Stimulated activated CD8-positive, alpha-beta memory T cell treated with anti-CD3 and anti-CD28 coated beads, Interleukin-7, amount 100 ng/mL, for 24 hours (primary cell): Measurements from ENCODE around the gene RABGAP1.

Experiments
- DNase-seq: peaks from one replicate; pipeline ENCODE4 v3.0.0-alpha.2; 2020; ENCODE audit warnings: low read depth

The RABGAP1 gene

GRCh38 chr9:123008909-123009308 lies 68.1 kb downstream of the RABGAP1 start:
- DNase-seq, result no peak

GRCh38 chr9:123011380-123011779 lies 70.6 kb downstream of the RABGAP1 start:
- no peak for DNase-seq

- no peak for DNase-seq
These were observed 71.2 kb downstream of the RABGAP1 start for GRCh38 chr9:123011878-123012528.

GRCh38 chr9:123016631-123017030 lies 75.8 kb downstream of the RABGAP1 start:
- no peak for DNase-seq

GRCh38 chr9:123020796-123021195 lies 80.0 kb downstream of the RABGAP1 start:
- DNase-seq, result no peak

- DNase-seq, result no peak
These were observed 85.6 kb downstream of the RABGAP1 start for GRCh38 chr9:123026425-123026824.

- no peak for DNase-seq
These were observed 86.7 kb downstream of the RABGAP1 start for GRCh38 chr9:123027517-123027916.

- no peak for DNase-seq
These were observed 87.3 kb downstream of the RABGAP1 start for GRCh38 chr9:123028136-123028535.

- no peak for DNase-seq
These were observed 88.2 kb downstream of the RABGAP1 start for GRCh38 chr9:123028973-123029372.

GRCh38 chr9:123031963-123032362 lies 91.1 kb downstream of the RABGAP1 start:
- DNase-seq, result no peak

- DNase-seq, result no peak
These were observed 92.5 kb downstream of the RABGAP1 start, which contains the start of gene GPR21 for GRCh38 chr9:123033352-123033751. TSS of gene GPR21 (plus strand) at chr9:123033667. CDS start at chr9:123034567, 900 bp downstream.

- no peak for DNase-seq
These were observed 93.2 kb downstream of the RABGAP1 start for GRCh38 chr9:123033864-123034601.

GRCh38 chr9:123034881-123035510 lies 94.2 kb downstream of the RABGAP1 start:
- DNase-seq, result no peak

GRCh38 chr9:123035791-123036190 lies 95.0 kb downstream of the RABGAP1 start:
- no peak for DNase-seq

- no peak for DNase-seq
These were observed 96.2 kb downstream of the RABGAP1 start for GRCh38 chr9:123036893-123037545.

- DNase-seq, result no peak
These were observed 98.9 kb downstream of the RABGAP1 start for GRCh38 chr9:123039617-123040219.

- no peak for DNase-seq
These were observed 100.0 kb downstream of the RABGAP1 start for GRCh38 chr9:123040801-123041200.

GRCh38 chr9:123041489-123041888 lies 100.7 kb downstream of the RABGAP1 start:
- no peak for DNase-seq

- no peak for DNase-seq
These were observed 102.5 kb downstream of the RABGAP1 start for GRCh38 chr9:123043081-123043939.

GRCh38 chr9:123044586-123044985 lies 103.8 kb downstream of the RABGAP1 start:
- no peak for DNase-seq
